GM23248 (cell line): Measurements from ENCODE around the gene FAM168B. TPM values are rescaled to one million over a fixed set of nuclear protein-coding genes. Genes with fewer than 3 reads are reported as not detected.

Experiments used
- DNase-seq: peaks from one replicate; pipeline ENCODE4 v3.0.0-alpha.2; 2015
- H2AFZ ChIP-seq: fragments of 200-600 bp; sonication (generic); 2 replicates; pipeline ENCODE4 v1.6.1; 2016; ENCODE audit warnings: antibody characterized with exemption
- H3F3A ChIP-seq: fragments of 200-600 bp; sonication (generic); 2 replicates; pipeline ENCODE4 v1.6.1; 2016; ENCODE audit warnings: mild to moderate bottlenecking, antibody characterized with exemption, mixed run types; ENCODE audit not compliant: insufficient read depth
- H3K27ac ChIP-seq: fragments of 200-600 bp; sonication (generic); 2 replicates; pipeline ENCODE4 v1.5.1; 2016; ENCODE audit warnings: mild to moderate bottlenecking
- H3K27me3 ChIP-seq: fragments of 200-600 bp; sonication (generic); replicated peaks from 2 replicates; pipeline ENCODE4 v1.6.1; 2016; ENCODE audit warnings: mild to moderate bottlenecking; ENCODE audit not compliant: insufficient read depth
- H3K36me3 ChIP-seq: fragments of 200-600 bp; sonication (generic); 2 replicates; pipeline ENCODE4 v1.6.1; 2016; ENCODE audit warnings: low read depth, mild to moderate bottlenecking
- H3K4me1 ChIP-seq: fragments of 200-600 bp; sonication (generic); 2 replicates; pipeline ENCODE4 v1.6.1; 2016; ENCODE audit warnings: mild to moderate bottlenecking; ENCODE audit not compliant: insufficient read depth
- H3K4me2 ChIP-seq: fragments of 200-600 bp; sonication (generic); one replicate; pipeline ENCODE4 v1.6.1; 2016; ENCODE audit warnings: mild to moderate bottlenecking; ENCODE audit not compliant: unreplicated experiment
- H3K4me3 ChIP-seq: fragments of 200-600 bp; sonication (generic); 2 replicates; pipeline ENCODE4 v1.5.1; 2016; ENCODE audit warnings: mild to moderate bottlenecking
- H3K79me2 ChIP-seq: fragments of 200-600 bp; sonication (generic); 2 replicates; pipeline ENCODE4 v1.6.1; 2016; ENCODE audit warnings: mild to moderate bottlenecking; ENCODE audit not compliant: insufficient read depth
- H3K9ac ChIP-seq: fragments of 200-600 bp; sonication (generic); 2 replicates; pipeline ENCODE4 v1.6.1; 2016; ENCODE audit warnings: mild to moderate bottlenecking
- H3K9me2 ChIP-seq: fragments of 200-600 bp; sonication (generic); 2 replicates; pipeline ENCODE4 v1.6.1; 2016; ENCODE audit warnings: mixed run types, mild to moderate bottlenecking, moderate library complexity; ENCODE audit not compliant: insufficient read depth
- H3K9me3 ChIP-seq: fragments of 200-600 bp; sonication (generic); one replicate; pipeline ENCODE4 v1.6.1; 2017; ENCODE audit warnings: low read depth
- H4K20me1 ChIP-seq: fragments of 200-600 bp; sonication (generic); 2 replicates; pipeline ENCODE4 v1.6.0; 2016; ENCODE audit not compliant: insufficient read depth
- EZH2 ChIP-seq: fragments of 200-600 bp; sonication (generic); IDR thresholded peaks from 2 replicates; pipeline ENCODE4 v1.6.1; 2018; ENCODE audit warnings: antibody characterized with exemption, mild to moderate bottlenecking; ENCODE audit not compliant: insufficient read depth, poor library complexity, severe bottlenecking
- EZH2phosphoT487 ChIP-seq: fragments of 200-600 bp; sonication (generic); IDR thresholded peaks from 2 replicates; pipeline ENCODE4 v1.6.1; 2018; ENCODE audit warnings: antibody characterized with exemption, moderate library complexity, mild to moderate bottlenecking, low read depth; ENCODE audit not compliant: insufficient read depth
- WGBS, 2 experiments: methylation state at CpG; one replicate each; pipeline ENCODE4 v1.1.6; 2015 to 2017; ENCODE audit warnings: low lambda C conversion rate in 2 of 2, low coverage in 1 of 2; ENCODE audit errors: missing lambda C conversion rate in 2 of 2; 5-methylcytosine and 5-hydroxymethylcytosine counted together
- in situ Hi-C: fragments of 300-500 bp; cut with MboI; formaldehyde crosslinking; loops from 2 replicates; pipeline ENCODE4 v1.15.0; 2020
- polyA plus RNA-seq: library from polyadenylated mRNA; unstranded; fragments of >200 nt; fragmentation: Nextera tagmentation; extraction: Ambion mirVana; gene quantifications from 2 replicates; pipeline ENCODE4 v1.2.1, GENCODE V29; 2016
- total RNA-seq: library from RNA; depleted of rRNA; stranded (reverse); fragments of >200 nt; shearing (Covaris generic); gene quantifications from 2 replicates; pipeline ENCODE4 v1.2.3, GENCODE V29; 2014

Gene FAM168B
- total and polyA plus RNA-seq, 2 experiments from 2014 or later = 47.6 to 125 TPM

- Histone ChIP-seq H3K4me1 (peaks cover 15% of the 10 kb centered on the region), H3K27me3 (peaks cover 8% of the 10 kb centered on the region; the same call in 1 of the 2 replicates), H4K20me1 (no peaks in the 10 kb centered on the region), H3K9ac (no peak overlapping the region), H3F3A (peaks cover 27% of the 10 kb centered on the region), H3K27ac (no peak overlapping the region), H3K9me3 (no peaks in the 10 kb centered on the region), H3K36me3 (no peaks in the 10 kb centered on the region), H2AFZ (no peak overlapping the region), H3K4me2 (no peak overlapping the region), H3K9me2 (no peaks in the 10 kb centered on the region), H3K4me3 (no peak overlapping the region), H3K79me2 (no peaks in the 10 kb centered on the region)
- DNase-seq = no peak
- in situ Hi-C loops = no loop called here
- 69 to 74% methylated on average over 11 of the region's 11 CpGs for WGBS, 2 experiments
- TF ChIP-seq EZH2 (no peak), EZH2phosphoT487 (no peak)
These were observed 77.5 kb downstream of the FAM168B start for GRCh38 chr2:131015764-131016163.

DNA sequence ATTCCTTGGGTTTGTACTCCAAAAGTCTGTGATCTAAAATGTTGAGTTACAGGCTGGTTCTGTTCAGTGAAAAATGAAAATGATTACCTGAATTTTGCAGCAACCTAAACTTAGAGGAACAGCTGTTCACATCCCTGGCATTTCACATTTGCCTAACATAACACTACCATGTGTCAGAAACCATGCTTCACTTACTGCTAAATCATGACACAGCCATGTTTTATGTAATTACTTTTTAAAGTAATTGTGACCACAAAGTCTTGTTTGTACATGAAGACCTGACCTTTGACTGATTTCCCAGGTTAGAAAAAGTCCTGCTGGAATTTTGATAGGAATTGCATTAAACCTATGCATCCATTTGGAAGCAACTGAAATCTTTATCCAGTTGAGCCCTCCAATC is 79.1 kb downstream of the FAM168B start:
- in situ Hi-C loops = no loop called here
- no peaks in the 10 kb centered on the region for H3K36me3 ChIP-seq
- H3K4me2 ChIP-seq = no peak overlapping the region
- no peak overlapping the region for H3K27ac ChIP-seq
- H3K4me3 ChIP-seq = no peak overlapping the region
- no peaks in the 10 kb centered on the region for H3K9me2 ChIP-seq
- no peaks in the 10 kb centered on the region for H3K79me2 ChIP-seq
- no peaks in the 10 kb centered on the region for H4K20me1 ChIP-seq
- peaks cover 15% of the 10 kb centered on the region for H3K4me1 ChIP-seq
- peaks cover 15% of the 10 kb centered on the region for H3K27me3 ChIP-seq
- no peak for TF ChIP-seq EZH2
- TF ChIP-seq EZH2phosphoT487 = no peak
- H2AFZ ChIP-seq = no peak overlapping the region
- no peak overlapping the region for H3K9ac ChIP-seq
- DNase-seq = no peak
- H3F3A ChIP-seq = peaks cover 27% of the 10 kb centered on the region
- H3K9me3 ChIP-seq = no peaks in the 10 kb centered on the region

GRCh38 chr2:131011486-131011885 is 81.8 kb downstream of the FAM168B start:
- Histone ChIP-seq H3K4me3 (no peak overlapping the region), H3K9me3 (no peaks in the 10 kb centered on the region), H3K36me3 (no peaks in the 10 kb centered on the region), H3K27ac (no peak overlapping the region), H3K9me2 (no peaks in the 10 kb centered on the region), H3K27me3 (peaks cover 15% of the 10 kb centered on the region), H3K4me2 (no peak overlapping the region), H3K4me1 (peaks cover 2% of the 10 kb centered on the region), H4K20me1 (no peaks in the 10 kb centered on the region), H3K9ac (no peak overlapping the region), H3F3A (peaks cover 3% of the 10 kb centered on the region; the same call in 1 of the 2 replicates), H3K79me2 (no peaks in the 10 kb centered on the region), H2AFZ (no peak overlapping the region)
- in situ Hi-C loops = no loop called here
- no peak for DNase-seq
- WGBS, 2 experiments = 46% methylated on average over 7 of the region's 7 CpGs
- TF ChIP-seq EZH2phosphoT487 = no peak
- no peak for TF ChIP-seq EZH2

- H3K36me3 ChIP-seq = no peaks in the 10 kb centered on the region
- H3K79me2 ChIP-seq = no peaks in the 10 kb centered on the region
- H3K9me2 ChIP-seq = no peaks in the 10 kb centered on the region
- no peak overlapping the region for H3K4me2 ChIP-seq
- H3K4me1 ChIP-seq = no peaks in the 10 kb centered on the region
- no peak for TF ChIP-seq EZH2
- no peak for TF ChIP-seq EZH2phosphoT487
- WGBS, 2 experiments = 37 to 38% methylated on average over 4 of the region's 4 CpGs
- H3K9ac ChIP-seq = no peak overlapping the region
- H3K4me3 ChIP-seq = no peak overlapping the region
- H3F3A ChIP-seq = no peaks in the 10 kb centered on the region
- no peak overlapping the region for H3K27ac ChIP-seq
- H3K27me3 ChIP-seq = peaks cover 15% of the 10 kb centered on the region
- no peak overlapping the region for H2AFZ ChIP-seq
- no peaks in the 10 kb centered on the region for H3K9me3 ChIP-seq
- no peak for DNase-seq
- in situ Hi-C loops = no loop called here
- H4K20me1 ChIP-seq = no peaks in the 10 kb centered on the region
These were observed 82.7 kb downstream of the FAM168B start for GRCh38 chr2:131010566-131010965.

- 27 to 29% methylated on average over 6 of the region's 6 CpGs for WGBS, 2 experiments
- H3K4me3 ChIP-seq = no peak overlapping the region
These were observed 83.4 kb downstream of the FAM168B start for GRCh38 chr2:131009713-131010475.

More at GRCh38 chr2:131009713-131010475, 83.4 kb downstream of the FAM168B start:
- Histone ChIP-seq H3K36me3 (no peaks in the 10 kb centered on the region), H3K79me2 (no peaks in the 10 kb centered on the region), H3K27ac (no peak overlapping the region), H3K4me2 (no peak overlapping the region), H2AFZ (no peak overlapping the region), H3F3A (no peaks in the 10 kb centered on the region), H4K20me1 (no peaks in the 10 kb centered on the region), H3K4me1 (no peaks in the 10 kb centered on the region), H3K9me2 (no peaks in the 10 kb centered on the region), H3K9me3 (no peaks in the 10 kb centered on the region), H3K27me3 (peaks cover 15% of the 10 kb centered on the region), H3K9ac (no peak overlapping the region)
- no peak for DNase-seq
- TF ChIP-seq EZH2 (no peak), EZH2phosphoT487 (no peak)
- in situ Hi-C loops = no loop called here
